ENCODE measurements around the gene ARHGAP40.

Gene ARHGAP40

GRCh38 chr20:38623061-38623460 is 21.5 kb downstream of the ARHGAP40 start:
- no peak for DNase-seq

GRCh38 chr20:38624084-38624483 is 22.5 kb downstream of the ARHGAP40 start:
- no peak for DNase-seq

GRCh38 chr20:38625896-38626295 is 24.3 kb downstream of the ARHGAP40 start:
- DNase-seq, result no peak

GRCh38 chr20:38626921-38627659 is 25.5 kb downstream of the ARHGAP40 start:
- no peak for DNase-seq

- no peak for DNase-seq
Observed at GRCh38 chr20:38628580-38629470, 27.2 kb downstream of the ARHGAP40 start.

- no peak for DNase-seq
Observed at GRCh38 chr20:38629979-38630378, 28.4 kb downstream of the ARHGAP40 start.

GRCh38 chr20:38630727-38631126 is 29.1 kb downstream of the ARHGAP40 start:
- no peak for DNase-seq

- DNase-seq, result no peak
Observed at GRCh38 chr20:38631155-38632022, 29.8 kb downstream of the ARHGAP40 start.

- peak; percentile 64 for DNase-seq
Observed at GRCh38 chr20:38633577-38634093, 32.0 kb downstream of the ARHGAP40 start.

- DNase-seq, result no peak
Observed at GRCh38 chr20:38635721-38636288, 34.2 kb downstream of the ARHGAP40 start.

GRCh38 chr20:38640521-38640920 is 38.9 kb downstream of the ARHGAP40 start:
- DNase-seq, result no peak

- DNase-seq, result no peak
Observed at GRCh38 chr20:38642498-38642897, 40.9 kb downstream of the ARHGAP40 start.

- no peak for DNase-seq
Observed at GRCh38 chr20:38644588-38645260, 43.1 kb downstream of the ARHGAP40 start.

GRCh38 chr20:38645351-38645750 is 43.7 kb downstream of the ARHGAP40 start:
- no peak for DNase-seq

GRCh38 chr20:38645980-38646858 is 44.6 kb downstream of the ARHGAP40 start:
- DNase-seq, result peak; percentile 66

- DNase-seq, result peak; percentile 18
Observed at GRCh38 chr20:38649275-38649891, 47.8 kb downstream of the ARHGAP40 start.

GRCh38 chr20:38650010-38650409 is 48.4 kb downstream of the ARHGAP40 start:
- DNase-seq, result no peak

GRCh38 chr20:38651154-38651553 is 49.5 kb downstream of the ARHGAP40 start:
- no peak for DNase-seq

GRCh38 chr20:38651562-38651961 is 50.0 kb downstream of the ARHGAP40 start:
- DNase-seq, result no peak

GRCh38 chr20:38652995-38653394 is 51.4 kb downstream of the ARHGAP40 start:
- DNase-seq, result no peak
